ENCODE data around the gene SMARCA2.
A peak's percentile ranks its signal among the peaks of the same experiment; 100 is the strongest.

The SMARCA2 gene

GRCh38 chr9:2179567-2179966, 164.4 kb downstream of the SMARCA2 start:
- DNase-seq, result no peak

- DNase-seq, result no peak
Measured at GRCh38 chr9:2180154-2180553, 165.0 kb downstream of the SMARCA2 start.

GRCh38 chr9:2180704-2181103, 165.6 kb downstream of the SMARCA2 start:
- no peak for DNase-seq

- no peak for DNase-seq
Measured at GRCh38 chr9:2181792-2182191, 166.6 kb downstream of the SMARCA2 start.

GRCh38 chr9:2190939-2191608, 175.9 kb downstream of the SMARCA2 start:
- no peak for DNase-seq

- no peak for DNase-seq
Measured at GRCh38 chr9:2191609-2191972, 176.4 kb downstream of the SMARCA2 start.

- no peak for DNase-seq
Measured at GRCh38 chr9:2192356-2192979, 177.3 kb downstream of the SMARCA2 start.

- no peak for DNase-seq
Measured at GRCh38 chr9:2193552-2193951, 178.4 kb downstream of the SMARCA2 start.

- no peak for DNase-seq
Measured at GRCh38 chr9:2195211-2195610, 180.1 kb downstream of the SMARCA2 start.

GRCh38 chr9:2196757-2197156, 181.6 kb downstream of the SMARCA2 start:
- DNase-seq, result no peak

GRCh38 chr9:2198956-2199635, 183.9 kb downstream of the SMARCA2 start:
- DNase-seq, result no peak

- no peak for DNase-seq
Measured at GRCh38 chr9:2199999-2200796, 185.1 kb downstream of the SMARCA2 start.

- DNase-seq, result no peak
Measured at GRCh38 chr9:2208465-2208864, 193.3 kb downstream of the SMARCA2 start.

- no peak for DNase-seq
Measured at GRCh38 chr9:2208991-2209390, 193.8 kb downstream of the SMARCA2 start.

GRCh38 chr9:2209400-2209799, 194.3 kb downstream of the SMARCA2 start:
- peak; percentile 24 for DNase-seq

GRCh38 chr9:2210201-2210600, 195.1 kb downstream of the SMARCA2 start:
- DNase-seq, result no peak

- DNase-seq, result no peak
Measured at GRCh38 chr9:2213830-2214468, 198.8 kb downstream of the SMARCA2 start.

GRCh38 chr9:2214707-2215106, 199.6 kb downstream of the SMARCA2 start:
- DNase-seq, result no peak

GRCh38 chr9:2215921-2216441, 200.8 kb downstream of the SMARCA2 start:
- DNase-seq, result no peak

GRCh38 chr9:2216591-2216990, 201.4 kb downstream of the SMARCA2 start:
- no peak for DNase-seq

- DNase-seq, result no peak
Measured at GRCh38 chr9:2217540-2217939, 202.4 kb downstream of the SMARCA2 start.

- DNase-seq, result no peak
Measured at GRCh38 chr9:2220036-2220435, 204.9 kb downstream of the SMARCA2 start.
